GM12873 (cell line): ENCODE measurements around the gene HOXA7.

Source experiments
- CTCF ChIP-seq: IDR thresholded peaks from 2 replicates; pipeline ENCODE4 v1.5.1; 2012; ENCODE audit warnings: low read depth, mild to moderate bottlenecking, moderate library complexity, low read length, control low read depth; ENCODE audit not compliant: insufficient read depth; ENCODE audit errors: missing control alignments

Gene HOXA7

GRCh38 chr7:27141137-27141922 is 15.1 kb downstream of the HOXA7 start:
- no peak for TF ChIP-seq CTCF

GRCh38 chr7:27140126-27140857 is 16.2 kb downstream of the HOXA7 start:
- no peak for TF ChIP-seq CTCF

DNA sequence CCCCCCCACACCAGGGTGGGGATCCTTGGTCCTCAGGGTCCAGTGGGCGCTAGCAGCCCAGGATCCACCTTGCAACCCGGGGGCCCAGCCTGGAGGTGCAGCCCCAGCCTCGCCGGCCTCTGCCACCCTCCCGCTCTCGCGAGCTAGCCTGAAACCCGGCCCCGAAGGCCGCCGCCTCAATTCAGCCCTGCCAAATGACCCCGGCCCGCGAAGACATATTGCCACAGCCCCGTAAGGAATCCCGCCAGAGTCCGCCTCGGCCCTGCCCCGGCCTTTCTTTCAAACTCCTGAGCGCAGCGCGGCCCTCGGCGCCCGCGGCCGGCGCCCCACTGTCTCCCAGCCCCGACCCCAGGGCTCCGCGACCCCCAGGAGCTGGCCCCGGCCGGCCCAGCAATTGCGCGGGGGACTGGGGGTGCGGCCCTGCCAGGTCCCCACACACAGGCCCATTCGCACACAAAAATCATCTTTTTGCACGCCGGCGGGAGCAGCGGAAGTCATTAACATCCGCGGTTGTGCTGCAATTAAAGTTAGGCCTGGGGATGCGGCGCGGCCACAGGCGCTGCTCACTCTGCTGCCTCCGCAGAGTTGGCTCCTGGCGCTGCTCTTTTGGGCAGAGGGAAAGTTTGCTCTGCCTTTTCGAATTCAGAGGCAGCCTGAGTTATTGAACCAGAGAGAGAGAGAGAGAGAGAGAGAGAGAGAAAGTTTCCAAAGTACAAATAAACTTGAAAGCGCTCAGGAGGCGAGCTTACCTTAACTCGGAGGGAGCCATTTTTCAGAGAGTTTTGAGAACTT is 16.9 kb downstream of the HOXA7 start:
- TF ChIP-seq CTCF, result no peak

GRCh38 chr7:27138985-27139333 is 17.5 kb downstream of the HOXA7 start:
- TF ChIP-seq CTCF, result no peak

DNA sequence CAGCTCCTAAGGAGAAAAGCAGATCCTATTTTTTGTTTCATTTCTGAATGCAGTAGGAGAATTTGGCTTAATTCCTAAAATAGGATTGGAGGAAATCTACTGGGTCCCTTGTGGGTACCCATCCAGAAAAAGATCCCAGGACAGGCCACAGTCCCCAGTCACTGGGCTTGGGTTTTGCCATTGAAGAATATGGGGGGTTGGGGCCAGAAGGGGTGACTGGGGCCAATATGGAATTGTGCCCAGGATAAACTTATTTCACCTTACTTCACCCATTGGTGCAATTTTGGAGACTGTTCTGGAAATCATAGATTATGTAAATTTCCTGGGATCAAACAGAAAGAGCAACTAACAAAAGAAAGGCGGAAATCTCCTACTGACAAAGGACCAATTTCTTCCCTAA is 18.0 kb downstream of the HOXA7 start:
- TF ChIP-seq CTCF, result no peak

DNA sequence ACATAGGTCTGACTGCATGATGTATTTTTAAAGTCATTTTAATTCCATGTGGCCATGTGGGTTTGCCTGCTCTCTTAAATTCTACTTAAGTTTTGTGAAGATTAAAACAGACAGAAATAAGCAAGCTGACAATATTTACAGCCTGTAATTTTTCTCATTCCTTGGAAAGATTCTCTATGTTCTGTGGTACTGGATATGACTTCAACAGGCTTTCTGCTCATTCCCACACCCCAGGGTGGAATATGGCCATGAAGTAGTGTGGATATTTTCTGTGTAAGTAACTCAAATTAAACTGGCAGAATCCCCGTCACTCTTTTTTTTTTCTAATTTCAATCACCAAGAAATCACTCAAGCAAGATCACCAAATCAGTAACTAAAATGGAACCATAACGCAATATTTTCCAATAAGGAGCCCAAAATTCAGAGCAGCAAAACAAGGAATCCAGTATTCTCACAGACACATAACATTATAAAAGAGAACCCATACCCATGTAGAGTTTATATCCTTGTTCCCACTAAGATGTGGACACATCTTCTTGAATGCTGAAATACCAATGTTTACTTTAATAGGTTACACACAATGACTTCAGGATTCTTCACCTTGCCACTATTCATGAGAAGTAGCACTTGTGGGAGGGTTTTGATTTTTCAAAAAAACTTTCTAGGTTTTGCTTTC is 18.7 kb downstream of the HOXA7 start:
- no peak for TF ChIP-seq CTCF

- no peak for TF ChIP-seq CTCF
Measured at GRCh38 chr7:27134392-27134791, 22.1 kb downstream of the HOXA7 start.
